Upper lobe of right lung (tissue), 1 donor: Measurements from ENCODE around the gene CEP112. TPM values are rescaled to one million over a fixed set of nuclear protein-coding genes. Genes with fewer than 3 reads are reported as not detected.

Experiments used
- ATAC-seq: fragments of 200-7000 bp; cut with Tn5 transposase; one replicate; pipeline ENCODE4 v1.9.1; 2020; ENCODE audit warnings: mild to moderate bottlenecking, moderate library complexity
- DNase-seq: peaks from one replicate; pipeline ENCODE4 v3.0.0-alpha.2; 2020
- H3K27ac ChIP-seq: fragments of 200-600 bp; one replicate; pipeline ENCODE4 v1.8.0; 2022
- H3K27me3 ChIP-seq: fragments of 200-600 bp; one replicate; pipeline ENCODE4 v1.8.0; 2022; ENCODE audit warnings: mild to moderate bottlenecking
- H3K36me3 ChIP-seq: fragments of 200-600 bp; one replicate; pipeline ENCODE4 v1.8.0; 2022
- H3K4me1 ChIP-seq: fragments of 200-600 bp; one replicate; pipeline ENCODE4 v1.8.0; 2022
- H3K4me3 ChIP-seq: fragments of 200-600 bp; one replicate; pipeline ENCODE4 v1.8.0; 2022; ENCODE audit warnings: mild to moderate bottlenecking
- H3K9me3 ChIP-seq: fragments of 200-600 bp; one replicate; pipeline ENCODE4 v1.8.0; 2022
- CTCF ChIP-seq: fragments of 200-600 bp; IDR thresholded peaks from one replicate; pipeline ENCODE4 v1.8.0; 2022; ENCODE audit warnings: antibody characterized with exemption
- intact Hi-C: fragments of 100-400 bp; cut with DNase I; formaldehyde crosslinking; loops from one replicate; pipeline ENCODE4 v1.11.0; 2022
- total RNA-seq: library from RNA; stranded (reverse); fragmentation: NEBNext Ultra II Directional; extraction: Animal tissue kit (Norgen Biotek cat#: 25700); gene quantifications from one replicate; pipeline ENCODE4 v1.2.1, GENCODE V29; 2021
- donor health status: DM: no; HTN: yes; CAD: no; lungs with severe emphysema.

The CEP112 gene
- total RNA-seq, 1 donor from 2014 or later, result 32.9 TPM

- DNase-seq, result no peak
- H3K27me3 ChIP-seq, result no peaks in the 10 kb centered on the region
- no peak overlapping the region for H3K4me3 ChIP-seq
- intact Hi-C loops, result no loop called here
- no peaks in the 10 kb centered on the region for H3K9me3 ChIP-seq
- H3K4me1 ChIP-seq, result no peaks in the 10 kb centered on the region
- no peaks in the 10 kb centered on the region for H3K36me3 ChIP-seq
- TF ChIP-seq CTCF, result no peak
- no peak overlapping the region for H3K27ac ChIP-seq
- no peak for ATAC-seq
Observed at GRCh38 chr17:65966072-65966695, 225.7 kb downstream of the CEP112 start.

- Histone ChIP-seq H3K9me3 (no peaks in the 10 kb centered on the region), H3K4me1 (no peaks in the 10 kb centered on the region), H3K4me3 (no peak overlapping the region), H3K27me3 (no peaks in the 10 kb centered on the region), H3K27ac (no peak overlapping the region), H3K36me3 (no peaks in the 10 kb centered on the region)
- ATAC-seq (no peak), DNase-seq (no peak)
- TF ChIP-seq CTCF, result no peak
- intact Hi-C loops, result no loop called here
Observed at GRCh38 chr17:65963179-65963578, 228.8 kb downstream of the CEP112 start.

GRCh38 chr17:65959630-65960029 is 232.3 kb downstream of the CEP112 start:
- no peak for TF ChIP-seq CTCF
- DNase-seq (no peak), ATAC-seq (no peak)
- no peaks in the 10 kb centered on the region for H3K36me3 ChIP-seq
- H3K4me3 ChIP-seq, result no peak overlapping the region
- intact Hi-C loops, result no loop called here
- H3K27me3 ChIP-seq, result no peaks in the 10 kb centered on the region
- no peaks in the 10 kb centered on the region for H3K9me3 ChIP-seq
- no peak overlapping the region for H3K27ac ChIP-seq
- no peaks in the 10 kb centered on the region for H3K4me1 ChIP-seq

DNA sequence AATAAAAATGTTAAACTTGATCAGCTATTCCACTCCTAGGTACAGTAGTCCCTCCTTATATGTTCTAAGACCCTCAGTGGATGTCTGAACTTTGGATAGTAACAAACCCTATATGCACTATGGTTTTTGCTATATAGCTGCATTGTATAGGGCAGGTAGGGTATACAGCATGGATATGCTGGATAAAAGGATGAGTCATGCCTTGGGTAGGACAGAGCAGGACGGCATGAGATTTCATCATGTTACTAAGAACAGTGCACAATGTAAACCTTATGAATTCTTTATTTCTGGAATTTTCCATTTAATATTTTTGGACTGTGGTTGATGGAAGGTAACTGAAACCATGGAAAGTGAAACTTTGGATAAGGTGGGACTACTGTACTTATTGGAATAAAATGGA is 235.1 kb downstream of the CEP112 start:
- no peaks in the 10 kb centered on the region for H3K36me3 ChIP-seq
- H3K9me3 ChIP-seq, result no peaks in the 10 kb centered on the region
- no peak for TF ChIP-seq CTCF
- H3K4me1 ChIP-seq, result no peaks in the 10 kb centered on the region
- DNase-seq, result no peak
- intact Hi-C loops, result no loop called here
- no peak overlapping the region for H3K4me3 ChIP-seq
- ATAC-seq, result no peak
- H3K27ac ChIP-seq, result no peak overlapping the region
- H3K27me3 ChIP-seq, result no peaks in the 10 kb centered on the region

DNA sequence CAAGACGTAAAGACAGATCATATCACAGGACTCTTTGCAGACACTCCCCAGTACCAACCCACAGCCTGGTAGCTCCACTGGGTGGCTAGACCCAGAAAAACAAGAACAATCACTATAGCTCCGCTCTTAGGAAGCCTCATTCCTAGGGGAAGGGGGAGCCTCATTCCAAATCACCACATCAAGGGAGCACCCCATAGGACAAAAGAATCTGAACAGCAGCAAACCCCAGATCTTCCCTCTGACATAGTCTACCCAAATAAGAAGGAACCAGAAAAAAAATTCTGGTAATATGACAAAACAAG is 237.8 kb downstream of the CEP112 start:
- H3K4me3 ChIP-seq, result no peak overlapping the region
- TF ChIP-seq CTCF, result no peak
- DNase-seq, result no peak
- no peak overlapping the region for H3K27ac ChIP-seq
- H3K4me1 ChIP-seq, result no peaks in the 10 kb centered on the region
- intact Hi-C loops, result no loop called here
- no peak for ATAC-seq
- no peaks in the 10 kb centered on the region for H3K36me3 ChIP-seq
- no peaks in the 10 kb centered on the region for H3K27me3 ChIP-seq
- no peaks in the 10 kb centered on the region for H3K9me3 ChIP-seq
